PFSK-1 (cell line): Measurements from ENCODE around the gene MCRIP2.

Experiments
- FOXP2 ChIP-seq: optimal IDR thresholded peaks from 2 replicates; pipeline ENCODE3; 2011; ENCODE audit warnings: borderline replicate concordance, control low read depth, inconsistent platforms; ENCODE audit not compliant: insufficient read depth; ENCODE audit errors: extremely low read length, extremely low read depth
- POLR2AphosphoS5 ChIP-seq: IDR thresholded peaks from 2 replicates; pipeline ENCODE4 v1.6.1; 2012; ENCODE audit warnings: low read depth, mild to moderate bottlenecking, control low read depth, low read length, moderate library complexity
- SIN3A ChIP-seq: IDR thresholded peaks from 2 replicates; pipeline ENCODE4 v1.6.1; 2012; ENCODE audit warnings: mild to moderate bottlenecking, low read length, moderate library complexity, borderline replicate concordance; ENCODE audit not compliant: insufficient read depth
- TAF1 ChIP-seq: IDR thresholded peaks from 2 replicates; pipeline ENCODE4 v1.6.1; 2012; ENCODE audit warnings: low read length, control low read depth, borderline replicate concordance; ENCODE audit not compliant: insufficient read depth
- TF ChIP-seq, protein P1 (sequence below), 2 experiments: IDR thresholded peaks; 2 replicates each; pipeline versions ENCODE4 v1.6.1 to v1.8.0; 2011 to 2012; ENCODE audit warnings: low read depth in 2 of 2, low read length in 2 of 2, control low read depth in 1 of 2, inconsistent platforms in 1 of 2, mild to moderate bottlenecking in 1 of 2, moderate library complexity in 1 of 2; ENCODE audit not compliant: insufficient read depth in 1 of 2

- no peak for TF ChIP-seq POLR2AphosphoS5
- TF ChIP-seq, protein P1, sequence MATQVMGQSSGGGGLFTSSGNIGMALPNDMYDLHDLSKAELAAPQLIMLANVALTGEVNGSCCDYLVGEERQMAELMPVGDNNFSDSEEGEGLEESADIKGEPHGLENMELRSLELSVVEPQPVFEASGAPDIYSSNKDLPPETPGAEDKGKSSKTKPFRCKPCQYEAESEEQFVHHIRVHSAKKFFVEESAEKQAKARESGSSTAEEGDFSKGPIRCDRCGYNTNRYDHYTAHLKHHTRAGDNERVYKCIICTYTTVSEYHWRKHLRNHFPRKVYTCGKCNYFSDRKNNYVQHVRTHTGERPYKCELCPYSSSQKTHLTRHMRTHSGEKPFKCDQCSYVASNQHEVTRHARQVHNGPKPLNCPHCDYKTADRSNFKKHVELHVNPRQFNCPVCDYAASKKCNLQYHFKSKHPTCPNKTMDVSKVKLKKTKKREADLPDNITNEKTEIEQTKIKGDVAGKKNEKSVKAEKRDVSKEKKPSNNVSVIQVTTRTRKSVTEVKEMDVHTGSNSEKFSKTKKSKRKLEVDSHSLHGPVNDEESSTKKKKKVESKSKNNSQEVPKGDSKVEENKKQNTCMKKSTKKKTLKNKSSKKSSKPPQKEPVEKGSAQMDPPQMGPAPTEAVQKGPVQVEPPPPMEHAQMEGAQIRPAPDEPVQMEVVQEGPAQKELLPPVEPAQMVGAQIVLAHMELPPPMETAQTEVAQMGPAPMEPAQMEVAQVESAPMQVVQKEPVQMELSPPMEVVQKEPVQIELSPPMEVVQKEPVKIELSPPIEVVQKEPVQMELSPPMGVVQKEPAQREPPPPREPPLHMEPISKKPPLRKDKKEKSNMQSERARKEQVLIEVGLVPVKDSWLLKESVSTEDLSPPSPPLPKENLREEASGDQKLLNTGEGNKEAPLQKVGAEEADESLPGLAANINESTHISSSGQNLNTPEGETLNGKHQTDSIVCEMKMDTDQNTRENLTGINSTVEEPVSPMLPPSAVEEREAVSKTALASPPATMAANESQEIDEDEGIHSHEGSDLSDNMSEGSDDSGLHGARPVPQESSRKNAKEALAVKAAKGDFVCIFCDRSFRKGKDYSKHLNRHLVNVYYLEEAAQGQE (IDR thresholded peaks at IDR 0.05; ENCODE audit: insufficient read depth in 1 of 2, low read depth in 2 of 2, low read length in 2 of 2): no peak
- no peak for TF ChIP-seq TAF1
- no peak for TF ChIP-seq SIN3A
- no peak for TF ChIP-seq FOXP2
Observed at GRCh38 chr16:686459-687260, 45.0 kb downstream of the MCRIP2 start.
